ENCODE measurements around the gene KBTBD8.

The KBTBD8 gene

DNA sequence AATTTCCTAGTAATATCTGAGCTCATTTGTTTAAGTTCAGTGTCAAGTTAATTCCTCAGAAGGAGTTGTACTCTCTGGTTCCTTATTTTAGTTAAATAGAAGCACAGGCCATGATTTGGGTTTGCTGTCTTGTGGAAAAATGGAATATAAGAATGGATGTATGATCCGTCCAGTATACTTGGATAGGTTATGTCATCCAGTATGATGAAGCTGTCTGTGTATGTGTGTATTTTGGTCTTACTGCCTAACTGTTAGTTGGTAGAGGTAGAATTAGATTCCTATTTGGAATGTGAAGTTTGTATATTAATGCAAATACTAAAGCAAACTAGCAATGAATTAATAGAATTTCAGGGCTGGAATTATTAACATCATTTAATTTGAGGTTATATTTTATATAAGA lies 7.9 kb downstream of the KBTBD8 start:
- H3K9me3 ChIP-seq (ENCODE audit: low read length): peaks cover 3% of the 10 kb centered on the region
- no peak overlapping the region for H3K4me3 ChIP-seq (ENCODE audit: low read length)
- H3K27me3 ChIP-seq (ENCODE audit: insufficient read depth, low read length): no peaks in the 10 kb centered on the region
- peaks cover 66% of the 10 kb centered on the region for H3K36me3 ChIP-seq (ENCODE audit: insufficient read depth, low read length)
- H3K4me1 ChIP-seq (ENCODE audit: insufficient read depth, low read length): no peaks in the 10 kb centered on the region
- no peak overlapping the region for H2AFZ ChIP-seq (ENCODE audit: low read depth, low read length)

DNA sequence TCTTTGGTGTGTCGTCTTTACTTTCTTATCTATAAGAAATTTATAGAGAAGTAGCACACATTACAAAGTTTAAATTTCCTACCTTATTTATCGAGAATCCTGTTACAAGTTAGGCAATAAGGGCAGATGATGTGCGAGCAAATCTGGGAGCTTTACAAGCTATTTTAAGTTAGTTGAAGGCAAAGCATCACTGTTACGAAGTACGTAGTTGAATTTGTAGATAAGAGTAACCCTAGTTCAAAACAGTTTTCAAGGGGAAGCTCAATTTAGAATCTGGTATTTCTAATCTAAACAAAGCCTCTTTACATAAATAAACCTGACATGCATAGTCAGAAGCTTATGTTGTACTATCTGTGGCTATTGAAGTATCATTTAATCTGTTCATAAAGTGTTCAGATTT lies 8.4 kb downstream of the KBTBD8 start:
- Histone ChIP-seq H2AFZ (ENCODE audit: low read depth, low read length) (no peak overlapping the region), H3K27me3 (ENCODE audit: insufficient read depth, low read length) (no peaks in the 10 kb centered on the region), H3K9me3 (ENCODE audit: low read length) (peaks cover 3% of the 10 kb centered on the region), H3K4me1 (ENCODE audit: insufficient read depth, low read length) (no peaks in the 10 kb centered on the region), H3K4me3 (ENCODE audit: low read length) (no peak overlapping the region), H3K36me3 (ENCODE audit: insufficient read depth, low read length) (peaks cover 69% of the 10 kb centered on the region)

DNA sequence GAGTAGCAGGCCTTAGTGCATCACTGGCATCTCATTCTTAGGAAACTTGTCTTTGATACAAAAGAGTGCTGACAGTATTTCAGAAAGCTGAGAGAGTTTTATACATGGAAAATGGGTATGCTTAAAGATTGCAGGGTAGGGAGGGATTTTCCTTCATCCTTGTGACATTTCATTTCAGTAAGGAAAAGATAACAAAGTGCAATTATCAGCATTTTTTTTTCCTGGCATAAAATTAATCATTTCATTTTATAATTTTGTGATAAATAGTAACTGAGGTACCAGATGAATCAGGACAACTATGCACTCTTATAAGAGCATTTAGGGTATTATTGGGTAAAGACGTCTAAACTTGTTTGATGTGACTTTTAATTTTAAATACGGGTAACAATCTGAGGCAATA lies 10.3 kb downstream of the KBTBD8 start:
- H3K36me3 ChIP-seq (ENCODE audit: insufficient read depth, low read length): peaks cover 67% of the 10 kb centered on the region
- no peak overlapping the region for H3K4me3 ChIP-seq (ENCODE audit: low read length)
- no peaks in the 10 kb centered on the region for H3K27me3 ChIP-seq (ENCODE audit: insufficient read depth, low read length)
- H3K9me3 ChIP-seq (ENCODE audit: low read length): peaks cover 3% of the 10 kb centered on the region
- no peaks in the 10 kb centered on the region for H3K4me1 ChIP-seq (ENCODE audit: insufficient read depth, low read length)
- no peak overlapping the region for H2AFZ ChIP-seq (ENCODE audit: low read depth, low read length)

DNA sequence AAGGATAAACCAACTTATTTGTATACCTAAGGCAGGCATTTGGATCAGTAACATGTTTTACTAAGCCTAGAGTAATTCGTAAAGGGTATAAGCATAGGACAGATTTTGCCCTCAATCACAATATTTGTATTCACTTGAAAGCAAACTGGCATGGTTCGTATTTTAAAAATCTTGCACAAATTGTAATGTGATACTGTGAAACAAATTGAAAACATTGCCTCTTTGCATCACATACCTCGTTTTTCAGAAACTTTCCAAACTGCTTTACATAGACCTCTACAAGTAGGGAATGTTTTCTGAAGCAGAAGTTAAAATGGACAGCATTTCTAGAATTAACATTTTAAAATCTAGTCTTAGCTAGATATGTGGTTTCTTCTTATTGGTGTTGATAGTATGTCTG lies 11.6 kb downstream of the KBTBD8 start:
- no peaks in the 10 kb centered on the region for H3K4me1 ChIP-seq (ENCODE audit: insufficient read depth, low read length)
- no peak overlapping the region for H3K4me3 ChIP-seq (ENCODE audit: low read length)
- no peak overlapping the region for H2AFZ ChIP-seq (ENCODE audit: low read depth, low read length)
- H3K27me3 ChIP-seq (ENCODE audit: insufficient read depth, low read length): no peaks in the 10 kb centered on the region
- peaks cover 55% of the 10 kb centered on the region for H3K36me3 ChIP-seq (ENCODE audit: insufficient read depth, low read length)
- no peaks in the 10 kb centered on the region for H3K9me3 ChIP-seq (ENCODE audit: low read length)

DNA sequence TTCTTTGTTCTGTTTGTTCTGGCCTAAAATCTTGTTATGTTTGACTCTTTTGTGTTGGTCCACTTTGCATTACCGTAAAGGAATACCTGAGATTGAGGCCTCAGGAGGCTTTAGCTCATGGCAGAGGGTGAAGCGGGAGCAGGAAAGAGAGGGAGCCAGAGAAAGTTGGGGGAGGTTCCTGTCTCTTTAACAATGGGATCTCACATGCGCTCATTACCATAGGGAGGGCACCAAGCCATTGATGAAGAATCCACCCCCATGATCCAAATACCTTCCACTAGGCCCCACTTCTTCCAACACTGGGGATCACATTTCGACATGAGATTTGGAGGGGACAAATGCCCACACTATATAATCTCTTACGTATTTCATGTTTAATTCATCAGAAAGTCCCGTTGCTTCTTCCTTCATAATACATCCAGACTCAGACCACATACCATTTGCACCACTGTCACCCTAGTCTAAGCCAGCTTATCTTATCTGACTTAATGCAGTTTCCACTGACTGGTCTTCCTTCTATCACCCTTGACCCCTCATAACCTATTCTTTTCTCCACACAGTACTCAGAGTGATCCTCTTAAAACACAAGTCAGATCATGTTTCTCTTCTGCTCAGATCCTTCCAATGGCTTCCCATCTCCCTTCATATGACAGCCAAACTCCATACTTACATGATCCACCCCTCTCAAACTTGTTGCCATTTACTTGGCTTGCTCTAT lies 13.5 kb downstream of the KBTBD8 start:
- Histone ChIP-seq H2AFZ (ENCODE audit: low read depth, low read length) (no peak overlapping the region), H3K4me1 (ENCODE audit: insufficient read depth, low read length) (no peaks in the 10 kb centered on the region), H3K27me3 (ENCODE audit: insufficient read depth, low read length) (no peaks in the 10 kb centered on the region), H3K36me3 (ENCODE audit: insufficient read depth, low read length) (peaks cover 39% of the 10 kb centered on the region), H3K9me3 (ENCODE audit: low read length) (no peaks in the 10 kb centered on the region), H3K4me3 (ENCODE audit: low read length) (no peak overlapping the region)

DNA sequence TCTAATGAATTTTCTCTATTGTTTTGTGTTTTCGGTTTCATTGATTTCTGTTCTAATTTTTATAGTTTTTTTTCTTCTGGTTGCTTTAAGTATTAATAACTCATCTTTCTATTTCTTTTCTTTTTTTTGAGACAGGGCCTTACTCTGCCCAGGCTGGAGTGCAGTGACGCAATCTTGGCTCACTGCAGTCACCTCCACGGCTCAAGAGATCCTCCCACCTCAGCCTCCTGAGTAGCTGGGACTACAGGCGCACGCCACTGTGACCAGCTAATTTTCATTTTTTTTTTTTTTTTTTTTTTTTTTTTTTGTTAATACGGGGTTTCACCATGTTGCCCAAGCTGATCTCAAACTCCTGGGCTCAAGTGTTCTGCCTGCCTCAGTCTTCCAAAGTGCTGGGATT lies 14.5 kb downstream of the KBTBD8 start:
- Histone ChIP-seq H3K9me3 (ENCODE audit: low read length) (no peaks in the 10 kb centered on the region), H3K36me3 (ENCODE audit: insufficient read depth, low read length) (peaks cover 35% of the 10 kb centered on the region), H3K4me3 (ENCODE audit: low read length) (no peak overlapping the region), H3K4me1 (ENCODE audit: insufficient read depth, low read length) (peaks cover 4% of the 10 kb centered on the region), H3K27me3 (ENCODE audit: insufficient read depth, low read length) (no peaks in the 10 kb centered on the region), H2AFZ (ENCODE audit: low read depth, low read length) (no peak overlapping the region)

DNA sequence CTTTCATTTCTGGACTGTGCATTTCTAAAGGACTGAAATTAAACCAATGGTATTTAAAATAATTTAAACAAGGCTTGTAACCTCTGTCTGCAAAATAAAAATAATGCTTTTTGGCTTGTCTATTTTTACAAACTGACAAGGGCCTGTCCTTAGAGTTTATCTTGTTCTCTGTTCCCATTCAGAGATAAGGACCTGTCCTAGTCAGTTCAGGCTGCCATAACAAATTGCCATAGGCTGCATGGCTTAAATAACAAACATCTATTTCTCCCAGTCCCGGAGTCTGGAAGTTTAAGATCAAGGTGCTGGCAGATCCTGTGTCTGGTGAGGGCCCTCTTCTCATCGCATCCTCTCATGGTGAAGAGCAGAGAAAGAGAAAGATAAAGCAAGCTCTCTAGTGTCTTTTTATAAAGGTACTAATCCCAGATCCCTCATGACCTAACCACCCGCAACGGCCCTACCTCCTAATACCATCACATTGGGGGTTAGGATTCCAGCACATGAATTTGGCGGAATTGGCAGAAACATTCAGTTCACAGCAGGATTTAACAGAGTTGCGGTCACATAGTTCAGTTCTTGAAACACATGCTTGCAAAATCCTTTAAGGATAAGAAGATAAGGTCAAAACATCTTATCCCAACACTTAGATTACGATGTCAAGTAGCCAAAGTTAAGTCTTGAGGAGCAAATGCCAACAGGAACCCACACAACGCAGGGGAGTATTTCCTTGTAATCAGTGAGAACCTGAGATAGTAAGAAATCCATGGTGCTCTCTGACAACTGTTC lies 17.8 kb downstream of the KBTBD8 start:
- H2AFZ ChIP-seq (ENCODE audit: low read depth, low read length): no peak overlapping the region
- no peak overlapping the region for H3K4me3 ChIP-seq (ENCODE audit: low read length)
- peaks cover 4% of the 10 kb centered on the region for H3K4me1 ChIP-seq (ENCODE audit: insufficient read depth, low read length)
- H3K27me3 ChIP-seq (ENCODE audit: insufficient read depth, low read length): no peaks in the 10 kb centered on the region
- H3K36me3 ChIP-seq (ENCODE audit: insufficient read depth, low read length): peaks cover 7% of the 10 kb centered on the region
- no peaks in the 10 kb centered on the region for H3K9me3 ChIP-seq (ENCODE audit: low read length)

DNA sequence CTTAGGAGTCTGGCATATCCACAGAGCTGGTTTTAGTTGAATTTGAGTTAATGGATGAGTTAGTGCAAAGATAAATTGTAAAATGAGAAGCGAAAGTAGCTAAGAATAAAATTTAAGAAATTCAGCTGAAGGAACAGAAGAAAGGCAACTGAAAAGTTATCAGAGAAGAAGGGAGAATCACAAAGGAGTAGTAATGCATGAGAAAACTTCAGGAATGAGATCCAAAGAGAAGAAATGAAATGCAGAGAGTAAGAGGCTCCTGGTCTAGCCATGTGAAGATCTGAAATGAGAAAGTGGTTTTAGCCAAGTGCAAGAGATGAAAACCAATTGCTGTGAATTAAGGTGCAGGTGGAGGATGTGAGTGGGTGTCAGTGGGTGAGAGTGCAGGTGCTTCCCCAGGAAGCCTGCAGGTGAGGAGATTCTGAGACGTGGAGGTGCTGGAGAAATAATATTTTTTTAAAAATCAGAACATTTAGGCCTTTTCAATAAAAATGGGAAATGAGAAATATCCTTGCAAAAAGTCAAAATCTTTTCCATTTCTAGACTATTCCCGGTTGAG lies 18.5 kb downstream of the KBTBD8 start:
- Histone ChIP-seq H3K4me3 (ENCODE audit: low read length) (no peak overlapping the region), H3K36me3 (ENCODE audit: insufficient read depth, low read length) (peaks cover 4% of the 10 kb centered on the region), H3K4me1 (ENCODE audit: insufficient read depth, low read length) (peaks cover 4% of the 10 kb centered on the region), H2AFZ (ENCODE audit: low read depth, low read length) (no peak overlapping the region), H3K27me3 (ENCODE audit: insufficient read depth, low read length) (no peaks in the 10 kb centered on the region), H3K9me3 (ENCODE audit: low read length) (no peaks in the 10 kb centered on the region)

DNA sequence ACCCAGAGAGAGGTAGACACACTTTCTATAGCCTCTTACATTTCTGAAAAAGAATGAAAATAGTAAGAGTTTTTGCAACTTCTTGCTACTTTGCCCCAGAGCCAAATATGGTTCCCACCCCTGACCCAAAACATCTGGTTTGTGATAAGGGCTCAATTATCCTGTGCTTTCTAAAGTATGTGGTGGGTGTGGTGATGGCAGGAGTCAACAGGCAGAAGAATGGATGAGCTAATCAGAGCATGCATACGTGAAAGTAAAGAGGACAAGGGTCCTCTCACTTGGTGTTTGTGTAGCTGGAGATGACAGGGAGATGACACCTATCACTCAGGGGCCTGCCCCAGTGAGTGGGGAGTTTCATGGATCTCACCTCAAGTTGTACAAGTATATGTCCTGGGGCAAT lies 19.1 kb downstream of the KBTBD8 start:
- Histone ChIP-seq H3K4me3 (ENCODE audit: low read length) (no peak overlapping the region), H3K27me3 (ENCODE audit: insufficient read depth, low read length) (no peaks in the 10 kb centered on the region), H3K4me1 (ENCODE audit: insufficient read depth, low read length) (peaks cover 4% of the 10 kb centered on the region), H2AFZ (ENCODE audit: low read depth, low read length) (no peak overlapping the region), H3K36me3 (ENCODE audit: insufficient read depth, low read length) (no peaks in the 10 kb centered on the region), H3K9me3 (ENCODE audit: low read length) (no peaks in the 10 kb centered on the region)

DNA sequence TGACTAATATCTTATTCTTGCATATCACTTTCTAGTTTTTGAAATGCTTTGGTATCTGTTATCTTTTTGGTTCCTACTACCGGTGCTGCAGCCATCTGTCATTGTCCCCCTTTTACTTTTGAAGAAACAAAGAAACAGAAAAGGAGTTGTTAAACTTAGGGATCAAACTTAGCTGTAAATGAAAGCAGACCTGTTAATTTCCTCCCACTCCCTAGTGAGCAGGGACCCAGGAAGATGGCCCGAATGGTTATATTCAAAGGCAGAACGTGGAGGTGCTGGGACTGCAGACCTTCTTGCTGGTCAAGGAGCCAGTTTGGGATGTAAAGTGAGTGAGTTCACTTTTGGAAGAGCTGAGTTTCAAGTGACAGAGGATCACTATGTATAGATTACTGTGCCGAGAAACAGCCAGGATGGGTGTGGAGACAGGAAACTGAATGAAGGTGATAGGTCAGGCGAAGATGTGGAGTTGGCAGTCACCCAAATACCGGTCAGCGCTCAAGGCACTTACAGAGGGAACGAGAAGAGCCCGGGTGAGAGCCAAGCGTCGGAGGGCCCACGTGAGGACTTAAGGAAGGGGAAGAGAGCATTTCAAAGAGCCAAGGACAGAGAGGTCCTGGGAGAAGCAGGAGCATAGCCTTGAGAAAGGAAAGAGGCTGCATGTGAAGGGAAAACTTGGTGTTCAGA lies 20.1 kb downstream of the KBTBD8 start:
- Histone ChIP-seq H3K4me3 (ENCODE audit: low read length) (no peak overlapping the region), H3K9me3 (ENCODE audit: low read length) (no peaks in the 10 kb centered on the region), H3K27me3 (ENCODE audit: insufficient read depth, low read length) (no peaks in the 10 kb centered on the region), H2AFZ (ENCODE audit: low read depth, low read length) (no peak overlapping the region), H3K36me3 (ENCODE audit: insufficient read depth, low read length) (no peaks in the 10 kb centered on the region), H3K4me1 (ENCODE audit: insufficient read depth, low read length) (peaks cover 4% of the 10 kb centered on the region)

DNA sequence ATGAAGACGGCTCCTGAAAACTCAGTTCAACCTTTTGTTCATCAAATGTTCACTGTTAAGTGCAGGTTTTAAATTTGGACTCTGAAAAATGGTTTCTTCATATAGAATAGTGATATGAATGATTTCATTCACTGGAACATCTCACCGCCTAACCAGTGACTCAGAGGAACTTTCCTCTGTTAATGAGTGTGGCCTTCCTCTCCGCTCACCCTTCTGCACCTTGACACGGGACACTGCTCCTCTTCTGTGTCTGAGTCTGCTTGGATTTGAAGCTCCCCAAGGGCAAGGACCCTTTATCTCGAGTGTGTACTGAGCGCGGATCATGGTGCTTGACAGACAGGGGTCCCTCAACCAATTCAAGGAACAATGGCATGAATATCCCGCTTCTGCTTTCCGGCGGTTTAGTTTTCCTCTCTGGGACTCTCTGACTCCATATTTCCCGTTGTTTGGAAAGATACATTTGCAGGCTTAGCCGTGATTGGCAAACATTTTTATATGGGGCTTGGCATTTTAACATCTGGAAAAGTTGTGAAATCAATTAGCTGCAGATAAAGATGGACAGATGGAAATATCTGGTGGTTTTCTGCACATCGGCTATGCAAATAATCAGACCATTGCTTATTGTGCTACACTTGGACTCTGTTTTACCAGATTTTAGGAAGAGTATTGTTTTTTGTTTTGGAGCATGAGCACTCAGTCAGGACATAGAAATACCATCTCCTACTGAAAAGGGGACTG lies 20.9 kb downstream of the KBTBD8 start:
- no peak overlapping the region for H2AFZ ChIP-seq (ENCODE audit: low read depth, low read length)
- H3K4me1 ChIP-seq (ENCODE audit: insufficient read depth, low read length): peaks cover 4% of the 10 kb centered on the region
- H3K27me3 ChIP-seq (ENCODE audit: insufficient read depth, low read length): no peaks in the 10 kb centered on the region
- H3K9me3 ChIP-seq (ENCODE audit: low read length): no peaks in the 10 kb centered on the region
- H3K36me3 ChIP-seq (ENCODE audit: insufficient read depth, low read length): no peaks in the 10 kb centered on the region
- H3K4me3 ChIP-seq (ENCODE audit: low read length): no peak overlapping the region

DNA sequence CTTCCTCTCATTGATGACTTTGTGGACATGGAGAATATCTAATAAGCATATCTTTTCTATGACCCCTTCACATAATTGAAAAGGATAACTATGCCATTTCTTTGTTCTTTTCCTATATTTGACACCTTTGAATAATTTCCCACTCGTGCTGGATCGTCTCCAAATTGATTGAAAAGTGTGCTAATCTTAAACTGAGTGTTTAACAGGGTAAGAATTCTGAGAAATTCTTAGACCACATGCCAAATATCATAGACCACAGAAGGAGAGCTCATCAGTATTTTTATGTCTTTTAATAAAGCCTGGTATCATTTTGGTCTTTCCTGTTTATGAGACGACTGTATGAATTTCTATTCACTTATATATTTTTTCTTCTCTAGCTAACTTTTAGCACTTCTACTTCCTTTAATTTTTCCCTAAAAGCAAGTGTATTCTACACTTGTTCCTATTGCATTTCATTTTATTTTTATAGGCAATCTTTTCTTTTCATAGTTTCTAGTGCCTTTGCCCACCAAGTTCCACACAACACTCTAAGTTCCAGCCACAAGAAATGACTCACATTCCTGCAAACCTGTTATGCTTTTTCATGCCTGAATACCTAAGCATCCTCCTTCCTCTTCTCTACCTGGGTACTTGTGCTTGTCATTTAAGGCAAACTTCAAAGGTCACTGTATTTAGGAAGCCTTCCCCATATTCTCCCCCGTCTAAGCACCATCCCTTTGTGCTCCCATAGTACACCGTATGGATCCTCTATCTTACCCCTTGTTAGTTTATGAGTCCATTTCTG lies 30.1 kb downstream of the KBTBD8 start:
- no peak overlapping the region for H3K4me3 ChIP-seq (ENCODE audit: low read length)
- H3K27me3 ChIP-seq (ENCODE audit: insufficient read depth, low read length): no peaks in the 10 kb centered on the region
- no peaks in the 10 kb centered on the region for H3K36me3 ChIP-seq (ENCODE audit: insufficient read depth, low read length)
- peaks cover 15% of the 10 kb centered on the region for H3K4me1 ChIP-seq (ENCODE audit: insufficient read depth, low read length)
- H3K9me3 ChIP-seq (ENCODE audit: low read length): no peaks in the 10 kb centered on the region
- H2AFZ ChIP-seq (ENCODE audit: low read depth, low read length): no peak overlapping the region
